MCF 10A (cell line): ENCODE results near the gene ZKSCAN5. TPM values are rescaled to one million over a fixed set of nuclear protein-coding genes. Genes with fewer than 3 reads are reported as not detected.

ENCODE experiments used
- Bru-seq: library from RNA; stranded (reverse); fragments of 400-500 nt; gene quantifications from one replicate; lab custom pipeline; 2021; lab: Mats Ljungman, UMichigan
- BruChase-seq, 2 experiments: library from RNA; stranded (reverse); fragments of 400-500 nt; gene quantifications; one replicate each; lab custom pipeline; 2021; lab: Mats Ljungman, UMichigan
- BruUV-seq: library from RNA; stranded (reverse); fragments of 400-500 nt; replicated peaks from 2 replicates; lab custom pipeline; 2021; lab: Mats Ljungman, UMichigan
- CTCF ChIA-PET: fragments of 300-600 bp; sonication (Branson Sonifier 250); formaldehyde crosslinking; extraction: SDS; loops from one replicate; lab custom pipeline; 2021; ENCODE audit warnings: antibody characterized with exemption, inconsistent platforms; lab: Yijun Ruan, JAX
- POLR2A ChIA-PET: fragments of 300-600, 350-650 bp; sonication (Branson Sonifier 250); formaldehyde crosslinking; extraction: SDS; loops from one replicate; lab custom pipeline; 2020; ENCODE audit warnings: antibody characterized with exemption, inconsistent platforms; lab: Yijun Ruan, JAX
- DNase-seq: peaks from one replicate; pipeline ENCODE4 v3.0.0-alpha.2; 2018; ENCODE audit not compliant: unreplicated experiment
- H3K27ac Mint-ChIP-seq: one replicate; pipeline ENCODE4 v1.8.0; 2022; ENCODE audit warnings: mild to moderate bottlenecking, low read depth, mixed read lengths; ENCODE audit not compliant: unreplicated experiment
- H3K27me3 Mint-ChIP-seq: one replicate; pipeline ENCODE4 v1.8.0; 2022; ENCODE audit warnings: mixed read lengths; ENCODE audit not compliant: insufficient read depth, unreplicated experiment
- H3K36me3 Mint-ChIP-seq: one replicate; pipeline ENCODE4 v1.8.0; 2022; ENCODE audit warnings: mild to moderate bottlenecking, moderate library complexity, mixed read lengths; ENCODE audit not compliant: insufficient read depth, unreplicated experiment
- H3K4me1 Mint-ChIP-seq: one replicate; pipeline ENCODE4 v1.8.0; 2022; ENCODE audit warnings: mixed read lengths; ENCODE audit not compliant: insufficient read depth, unreplicated experiment
- H3K4me3 Mint-ChIP-seq: one replicate; pipeline ENCODE4 v1.8.0; 2022; ENCODE audit warnings: mild to moderate bottlenecking, moderate library complexity, mixed read lengths; ENCODE audit not compliant: unreplicated experiment
- H3K9me3 Mint-ChIP-seq: one replicate; pipeline ENCODE4 v1.8.0; 2022; ENCODE audit warnings: mixed read lengths; ENCODE audit not compliant: unreplicated experiment
- CTCF ChIP-seq: fragments of 200-600 bp; IDR thresholded peaks from one replicate; pipeline ENCODE4 v1.8.0; 2022; ENCODE audit warnings: antibody characterized with exemption, mild to moderate bottlenecking; ENCODE audit not compliant: unreplicated experiment
- intact Hi-C: fragments of 100-400 bp; cut with micrococcal nuclease; formaldehyde crosslinking; loops from 2 replicates; pipeline ENCODE4 v1.14.1; 2022
- long read RNA-seq: library from polyadenylated mRNA; stranded (forward); transcript quantifications from one replicate; pipeline ENCODE4 v2.0.0, GENCODE V29; 2022
- total RNA-seq: library from RNA; stranded (reverse); gene quantifications from 2 replicates; pipeline ENCODE4 v1.2.3, GENCODE V29; 2022

ZKSCAN5 gene
- total RNA-seq (13.6 and 16.2 TPM in 2 replicates), Bru-seq, nascent RNA (percentile 65 among the genes with signal in this experiment), BruChase-seq, experiment 1, labeled RNA remaining after a 6-hour chase (percentile 77 among the genes with signal in this experiment), BruChase-seq, experiment 2, labeled RNA remaining after a 2-hour chase (percentile 78 among the genes with signal in this experiment)
- long read RNA-seq, full-length matches to known transcripts: 10 of 33 reads
- long read RNA-seq, partial matches to known transcripts: 7 of 33 reads
- long read RNA-seq, other reads (novel, unspliced or antisense): 16 of 33 reads

- ChIA-PET CTCF (interaction anchor here (0.8 to 1.0 kb wide), 2 partner anchors 22 to 62 kb away, joined by 3 read pairs; no protein-coding TSS in a partner anchor), POLR2A (interaction anchor here (0.5 to 3.4 kb wide), 36 partner anchors 10 to 595 kb away, joined by 3 to 39 read pairs (median 4); partner anchors contain the start of genes ATP5MF, BUD31, CPSF4 and FAM200A)
- Mint-ChIP-seq H3K4me3 (peak within 1 kb of the TSS; percentile 87), H3K27me3 (no peaks in the 10 kb centered on the region), H3K27ac (peak within 1 kb of the TSS; percentile 83), H3K9me3 (no peaks in the 10 kb centered on the region), H3K36me3 (peaks cover 24% of the 10 kb centered on the region), H3K4me1 (peaks cover 17% of the 10 kb centered on the region)
- TF ChIP-seq CTCF: no peak
- peak; percentile 96 for DNase-seq
- no TSS peak for BruUV-seq
- intact Hi-C loops: loop anchor here (2.0 kb wide), 2 partner anchors 54 to 112 kb away; partner anchors contain the start of genes ZNF655 and ZSCAN25
These were observed at the start of gene ZKSCAN5 for GRCh38 chr7:99504603-99505323. Gene ZKSCAN5, plus strand, starts transcription at chr7:99504662. Its CDS starts 1,383 bp downstream, at chr7:99506045.

- H3K4me1 Mint-ChIP-seq: peaks cover 12% of the 10 kb centered on the region
- H3K4me3 Mint-ChIP-seq: no peak overlapping the region
- H3K27ac Mint-ChIP-seq: no peak overlapping the region
- H3K9me3 Mint-ChIP-seq: no peaks in the 10 kb centered on the region
- POLR2A ChIA-PET: interaction anchor here (1.5 to 3.0 kb wide), 3 partner anchors 10 to 47 kb away, joined by 5 to 18 read pairs (median 5); partner anchors contain the start of genes ATP5MF, BUD31, CPSF4 and PDAP1
- no peak for TF ChIP-seq CTCF
- no peak for DNase-seq
- H3K27me3 Mint-ChIP-seq: no peaks in the 10 kb centered on the region
- CTCF ChIA-PET: interaction anchor here (0.7 to 0.9 kb wide), 2 partner anchors 459 to 1883 kb away, joined by 3 read pairs; no protein-coding TSS in a partner anchor
- intact Hi-C loops: no loop called here
- no TSS peak for BruUV-seq
- H3K36me3 Mint-ChIP-seq: peaks cover 66% of the 10 kb centered on the region
These were observed 48.6 kb upstream of the ZKSCAN5 start for GRCh38 chr7:99455874-99456273.

- TF ChIP-seq CTCF: no peak
- ChIA-PET CTCF (interaction anchor here (0.7 kb wide), 1 partner anchor 1882 kb away, joined by 3 read pairs; no protein-coding TSS in a partner anchor), POLR2A (interaction anchor here (1.5 to 3.0 kb wide), 3 partner anchors 9 to 48 kb away, joined by 5 to 18 read pairs (median 5); partner anchors contain the start of genes ATP5MF, BUD31, CPSF4 and PDAP1)
- no peak overlapping the region for H3K4me3 Mint-ChIP-seq
- H3K9me3 Mint-ChIP-seq: no peaks in the 10 kb centered on the region
- no peaks in the 10 kb centered on the region for H3K27me3 Mint-ChIP-seq
- intact Hi-C loops: no loop called here
- DNase-seq: no peak
- H3K4me1 Mint-ChIP-seq: peaks cover 12% of the 10 kb centered on the region
- no TSS peak for BruUV-seq
- H3K36me3 Mint-ChIP-seq: peaks cover 69% of the 10 kb centered on the region
- no peak overlapping the region for H3K27ac Mint-ChIP-seq
These were observed 48.2 kb upstream of the ZKSCAN5 start for GRCh38 chr7:99456288-99456687.
